ENCODE measurements around the gene SLC29A3. TPM values are rescaled to one million over a fixed set of nuclear protein-coding genes. Genes with fewer than 3 reads are reported as not detected.

The SLC29A3 gene
- total RNA-seq, 1 donor from 2014 or later, result 2.0 TPM

Other genes starting within 250 kb of the SLC29A3 start
- gene UNC5B, start 106.7 kb upstream of the SLC29A3 start, total RNA-seq, result 12.8 TPM
- 5.4 TPM for gene CDH23, start 77.7 kb downstream of the SLC29A3 start, total RNA-seq

Measured in left ventricle myocardium superior (tissue), 1 donor.